GM23338 (cell line): ENCODE results near the gene SNAPC3. TPM values are rescaled to one million over a fixed set of nuclear protein-coding genes. Genes with fewer than 3 reads are reported as not detected.
A peak's percentile ranks its signal among the peaks of the same experiment; 100 is the strongest.

Source experiments
- ATAC-seq: fragments of 200-7000 bp; cut with Tn5 transposase; 3 replicates; pipeline ENCODE4 v1.9.1; 2020
- DNase-seq: peaks from one replicate; pipeline ENCODE4 v3.0.0-alpha.2; 2015; ENCODE audit warnings: low spot score
- H2AFZ ChIP-seq: fragments of 200-600 bp; sonication (generic); 2 replicates; pipeline ENCODE4 v1.8.0; 2016; ENCODE audit warnings: antibody characterized with exemption, mild to moderate bottlenecking, moderate library complexity
- H3F3A ChIP-seq: fragments of 200-600 bp; sonication (generic); replicated peaks from 2 replicates; pipeline ENCODE4 v1.8.0; 2017; ENCODE audit warnings: antibody characterized with exemption, mixed run types, low read depth
- H3K27ac ChIP-seq: fragments of 200-600 bp; sonication (generic); 2 replicates; pipeline ENCODE4 v1.6.1; 2016; ENCODE audit warnings: low read depth
- H3K27me3 ChIP-seq: fragments of 200-600 bp; sonication (generic); 2 replicates; pipeline ENCODE4 v1.8.0; 2016; ENCODE audit warnings: mild to moderate bottlenecking, mixed run types, moderate library complexity; ENCODE audit not compliant: insufficient read depth
- H3K36me3 ChIP-seq: fragments of 200-600 bp; sonication (generic); 2 replicates; pipeline ENCODE4 v1.8.0; 2016; ENCODE audit warnings: mild to moderate bottlenecking; ENCODE audit not compliant: insufficient read depth
- H3K4me1 ChIP-seq: fragments of 200-600 bp; sonication (generic); 2 replicates; pipeline ENCODE4 v1.8.0; 2016; ENCODE audit warnings: mild to moderate bottlenecking, moderate library complexity; ENCODE audit not compliant: insufficient read depth
- H3K4me2 ChIP-seq: fragments of 200-600 bp; sonication (generic); 2 replicates; pipeline ENCODE4 v1.7.1; 2017; ENCODE audit warnings: mixed run types
- H3K4me3 ChIP-seq: fragments of 200-600 bp; sonication (generic); 2 replicates; pipeline ENCODE4 v1.6.1; 2016; ENCODE audit warnings: mixed run types
- H3K79me2 ChIP-seq: fragments of 200-600 bp; sonication (generic); replicated peaks from 2 replicates; pipeline ENCODE4 v1.8.0; 2017; ENCODE audit warnings: mild to moderate bottlenecking; ENCODE audit not compliant: insufficient read depth
- H3K9me2 ChIP-seq: fragments of 200-600 bp; sonication (generic); 2 replicates; pipeline ENCODE4 v1.8.0; 2017; ENCODE audit not compliant: insufficient read depth
- H4K20me1 ChIP-seq: fragments of 200-600 bp; sonication (generic); replicated peaks from 2 replicates; pipeline ENCODE4 v1.8.0; 2017; ENCODE audit warnings: mild to moderate bottlenecking; ENCODE audit not compliant: insufficient read depth
- H3K27ac Mint-ChIP-seq: 2 replicates; pipeline ENCODE4 v1.8.0; 2020; ENCODE audit warnings: inconsistent platforms, mild to moderate bottlenecking, moderate library complexity, mixed read lengths
- H3K27me3 Mint-ChIP-seq: 3 replicates; pipeline ENCODE4 v1.8.0; 2022; ENCODE audit warnings: low read depth, mild to moderate bottlenecking, moderate library complexity, mixed read lengths, inconsistent platforms; ENCODE audit not compliant: insufficient read depth, poor library complexity
- H3K36me3 Mint-ChIP-seq: 3 replicates; pipeline ENCODE4 v1.8.0; 2021; ENCODE audit warnings: low read depth, mild to moderate bottlenecking, inconsistent platforms, moderate library complexity, mixed read lengths
- H3K4me1 Mint-ChIP-seq: 3 replicates; pipeline ENCODE4 v1.8.0; 2020; ENCODE audit warnings: mild to moderate bottlenecking, inconsistent platforms, mixed read lengths
- H3K4me3 Mint-ChIP-seq: 3 replicates; pipeline ENCODE4 v1.8.0; 2021; ENCODE audit warnings: moderate library complexity, mild to moderate bottlenecking, inconsistent platforms, mixed read lengths
- H3K9me3 Mint-ChIP-seq: 3 replicates; pipeline ENCODE4 v1.8.0; 2020; ENCODE audit warnings: moderate library complexity, mild to moderate bottlenecking, inconsistent platforms, mixed read lengths
- CREB1 ChIP-seq: fragments of 250-450 bp; sonication (Bioruptor Pico); IDR thresholded peaks from 2 replicates; pipeline ENCODE4 v1.5.0; 2020; ENCODE audit warnings: low read depth, mild to moderate bottlenecking, moderate library complexity
- EZH2 ChIP-seq: fragments of 200-600 bp; sonication (generic); IDR thresholded peaks from one replicate; pipeline ENCODE4 v1.8.0; 2017; ENCODE audit warnings: antibody characterized with exemption, mild to moderate bottlenecking, low read depth; ENCODE audit not compliant: unreplicated experiment
- EZH2phosphoT487 ChIP-seq: fragments of 200-600 bp; sonication (generic); IDR thresholded peaks from one replicate; pipeline ENCODE4 v1.8.1; 2018; ENCODE audit warnings: antibody characterized with exemption; ENCODE audit not compliant: unreplicated experiment
- JUNB ChIP-seq: IDR thresholded peaks from one replicate; pipeline ENCODE4 v1.6.1; 2016; ENCODE audit warnings: antibody characterized with exemption; ENCODE audit not compliant: unreplicated experiment
- NANOG ChIP-seq: IDR thresholded peaks from 2 replicates; pipeline ENCODE4 v1.6.1; 2016; ENCODE audit warnings: antibody characterized with exemption, borderline replicate concordance
- POLR2AphosphoS5 ChIP-seq: IDR thresholded peaks from 2 replicates; pipeline ENCODE4 v1.6.1; 2016; ENCODE audit warnings: antibody characterized with exemption, low read depth
- STAT1 ChIP-seq: IDR thresholded peaks from one replicate; pipeline ENCODE4 v1.6.1; 2016; ENCODE audit warnings: antibody characterized with exemption; ENCODE audit not compliant: unreplicated experiment
- ZNF114 ChIP-seq: fragments of 250-450 bp; sonication (Bioruptor Pico); IDR thresholded peaks from 2 replicates; pipeline ENCODE4 v1.5.0; 2020; ENCODE audit warnings: mild to moderate bottlenecking, moderate library complexity
- ZNF331 ChIP-seq: fragments of 250-450 bp; sonication (Bioruptor Pico); IDR thresholded peaks from 2 replicates; pipeline ENCODE4 v1.5.0; 2020; ENCODE audit warnings: low read depth, mild to moderate bottlenecking, moderate library complexity
- polyA plus RNA-seq: library from polyadenylated mRNA; unstranded; fragments of >200 nt; fragmentation: Nextera tagmentation; extraction: Ambion mirVana; gene quantifications from 2 replicates; pipeline ENCODE4 v1.2.1, GENCODE V29; 2016
- total RNA-seq: library from RNA; depleted of rRNA; stranded (reverse); fragments of >200 nt; shearing (Covaris generic); gene quantifications from 2 replicates; pipeline ENCODE4 v1.2.3, GENCODE V29; 2014
- TF ChIP-seq, protein P1 (sequence below): IDR thresholded peaks from 2 replicates; pipeline ENCODE4 v1.6.1; 2016; ENCODE audit warnings: antibody characterized with exemption
- TF ChIP-seq, protein P2 (sequence below): fragments of 250-450 bp; sonication (Bioruptor Pico); IDR thresholded peaks from 2 replicates; pipeline ENCODE4 v1.5.0; 2020; ENCODE audit warnings: mild to moderate bottlenecking, moderate library complexity
- TF ChIP-seq, protein P3 (sequence below), 2 experiments: fragments of 200-600 bp in 1 of 2; sonication (generic) in 1 of 2; conservative IDR thresholded peaks; 2 replicates each; pipeline versions ENCODE4 v1.5.1 to v1.6.1; 2016 to 2017; ENCODE audit warnings: antibody characterized with exemption in 2 of 2, low read depth in 2 of 2, mild to moderate bottlenecking in 2 of 2, moderate library complexity in 1 of 2
- TF ChIP-seq, protein P4 (sequence below): IDR thresholded peaks from one replicate; pipeline ENCODE4 v1.6.1; 2018; ENCODE audit warnings: antibody characterized with exemption; ENCODE audit not compliant: unreplicated experiment

The SNAPC3 gene
- total and polyA plus RNA-seq, 2 experiments from 2014 or later = 20.9 to 35.2 TPM

DNA sequence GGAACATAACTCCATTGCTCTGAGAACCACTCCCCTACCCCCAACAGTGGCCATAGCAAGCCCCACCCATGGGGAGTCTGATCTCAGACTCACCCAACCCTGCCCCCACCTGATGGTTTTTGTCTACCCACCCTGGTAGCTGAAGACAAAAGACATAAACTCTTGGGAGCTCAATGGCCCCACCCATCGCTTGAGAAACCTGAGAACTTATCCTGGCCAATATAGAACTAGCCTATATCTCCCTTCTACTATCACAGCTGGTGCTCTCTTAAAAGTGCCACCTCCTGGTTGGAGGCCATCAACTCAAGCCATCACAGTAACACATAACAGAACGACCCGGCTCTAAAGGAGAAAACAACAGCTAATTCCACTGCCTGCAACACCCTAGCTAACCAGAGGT, 47.9 kb upstream of the SNAPC3 start:
- no peaks in the 10 kb centered on the region; the same call in 2 of the 3 replicates for H3K36me3 Mint-ChIP-seq
- TF ChIP-seq, protein P1, sequence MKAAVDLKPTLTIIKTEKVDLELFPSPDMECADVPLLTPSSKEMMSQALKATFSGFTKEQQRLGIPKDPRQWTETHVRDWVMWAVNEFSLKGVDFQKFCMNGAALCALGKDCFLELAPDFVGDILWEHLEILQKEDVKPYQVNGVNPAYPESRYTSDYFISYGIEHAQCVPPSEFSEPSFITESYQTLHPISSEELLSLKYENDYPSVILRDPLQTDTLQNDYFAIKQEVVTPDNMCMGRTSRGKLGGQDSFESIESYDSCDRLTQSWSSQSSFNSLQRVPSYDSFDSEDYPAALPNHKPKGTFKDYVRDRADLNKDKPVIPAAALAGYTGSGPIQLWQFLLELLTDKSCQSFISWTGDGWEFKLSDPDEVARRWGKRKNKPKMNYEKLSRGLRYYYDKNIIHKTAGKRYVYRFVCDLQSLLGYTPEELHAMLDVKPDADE = no peak
- no peak for TF ChIP-seq NANOG
- TF ChIP-seq EZH2 = no peak
- no peak for TF ChIP-seq POLR2AphosphoS5
- no peak for TF ChIP-seq ZNF331
- TF ChIP-seq, protein P2, sequence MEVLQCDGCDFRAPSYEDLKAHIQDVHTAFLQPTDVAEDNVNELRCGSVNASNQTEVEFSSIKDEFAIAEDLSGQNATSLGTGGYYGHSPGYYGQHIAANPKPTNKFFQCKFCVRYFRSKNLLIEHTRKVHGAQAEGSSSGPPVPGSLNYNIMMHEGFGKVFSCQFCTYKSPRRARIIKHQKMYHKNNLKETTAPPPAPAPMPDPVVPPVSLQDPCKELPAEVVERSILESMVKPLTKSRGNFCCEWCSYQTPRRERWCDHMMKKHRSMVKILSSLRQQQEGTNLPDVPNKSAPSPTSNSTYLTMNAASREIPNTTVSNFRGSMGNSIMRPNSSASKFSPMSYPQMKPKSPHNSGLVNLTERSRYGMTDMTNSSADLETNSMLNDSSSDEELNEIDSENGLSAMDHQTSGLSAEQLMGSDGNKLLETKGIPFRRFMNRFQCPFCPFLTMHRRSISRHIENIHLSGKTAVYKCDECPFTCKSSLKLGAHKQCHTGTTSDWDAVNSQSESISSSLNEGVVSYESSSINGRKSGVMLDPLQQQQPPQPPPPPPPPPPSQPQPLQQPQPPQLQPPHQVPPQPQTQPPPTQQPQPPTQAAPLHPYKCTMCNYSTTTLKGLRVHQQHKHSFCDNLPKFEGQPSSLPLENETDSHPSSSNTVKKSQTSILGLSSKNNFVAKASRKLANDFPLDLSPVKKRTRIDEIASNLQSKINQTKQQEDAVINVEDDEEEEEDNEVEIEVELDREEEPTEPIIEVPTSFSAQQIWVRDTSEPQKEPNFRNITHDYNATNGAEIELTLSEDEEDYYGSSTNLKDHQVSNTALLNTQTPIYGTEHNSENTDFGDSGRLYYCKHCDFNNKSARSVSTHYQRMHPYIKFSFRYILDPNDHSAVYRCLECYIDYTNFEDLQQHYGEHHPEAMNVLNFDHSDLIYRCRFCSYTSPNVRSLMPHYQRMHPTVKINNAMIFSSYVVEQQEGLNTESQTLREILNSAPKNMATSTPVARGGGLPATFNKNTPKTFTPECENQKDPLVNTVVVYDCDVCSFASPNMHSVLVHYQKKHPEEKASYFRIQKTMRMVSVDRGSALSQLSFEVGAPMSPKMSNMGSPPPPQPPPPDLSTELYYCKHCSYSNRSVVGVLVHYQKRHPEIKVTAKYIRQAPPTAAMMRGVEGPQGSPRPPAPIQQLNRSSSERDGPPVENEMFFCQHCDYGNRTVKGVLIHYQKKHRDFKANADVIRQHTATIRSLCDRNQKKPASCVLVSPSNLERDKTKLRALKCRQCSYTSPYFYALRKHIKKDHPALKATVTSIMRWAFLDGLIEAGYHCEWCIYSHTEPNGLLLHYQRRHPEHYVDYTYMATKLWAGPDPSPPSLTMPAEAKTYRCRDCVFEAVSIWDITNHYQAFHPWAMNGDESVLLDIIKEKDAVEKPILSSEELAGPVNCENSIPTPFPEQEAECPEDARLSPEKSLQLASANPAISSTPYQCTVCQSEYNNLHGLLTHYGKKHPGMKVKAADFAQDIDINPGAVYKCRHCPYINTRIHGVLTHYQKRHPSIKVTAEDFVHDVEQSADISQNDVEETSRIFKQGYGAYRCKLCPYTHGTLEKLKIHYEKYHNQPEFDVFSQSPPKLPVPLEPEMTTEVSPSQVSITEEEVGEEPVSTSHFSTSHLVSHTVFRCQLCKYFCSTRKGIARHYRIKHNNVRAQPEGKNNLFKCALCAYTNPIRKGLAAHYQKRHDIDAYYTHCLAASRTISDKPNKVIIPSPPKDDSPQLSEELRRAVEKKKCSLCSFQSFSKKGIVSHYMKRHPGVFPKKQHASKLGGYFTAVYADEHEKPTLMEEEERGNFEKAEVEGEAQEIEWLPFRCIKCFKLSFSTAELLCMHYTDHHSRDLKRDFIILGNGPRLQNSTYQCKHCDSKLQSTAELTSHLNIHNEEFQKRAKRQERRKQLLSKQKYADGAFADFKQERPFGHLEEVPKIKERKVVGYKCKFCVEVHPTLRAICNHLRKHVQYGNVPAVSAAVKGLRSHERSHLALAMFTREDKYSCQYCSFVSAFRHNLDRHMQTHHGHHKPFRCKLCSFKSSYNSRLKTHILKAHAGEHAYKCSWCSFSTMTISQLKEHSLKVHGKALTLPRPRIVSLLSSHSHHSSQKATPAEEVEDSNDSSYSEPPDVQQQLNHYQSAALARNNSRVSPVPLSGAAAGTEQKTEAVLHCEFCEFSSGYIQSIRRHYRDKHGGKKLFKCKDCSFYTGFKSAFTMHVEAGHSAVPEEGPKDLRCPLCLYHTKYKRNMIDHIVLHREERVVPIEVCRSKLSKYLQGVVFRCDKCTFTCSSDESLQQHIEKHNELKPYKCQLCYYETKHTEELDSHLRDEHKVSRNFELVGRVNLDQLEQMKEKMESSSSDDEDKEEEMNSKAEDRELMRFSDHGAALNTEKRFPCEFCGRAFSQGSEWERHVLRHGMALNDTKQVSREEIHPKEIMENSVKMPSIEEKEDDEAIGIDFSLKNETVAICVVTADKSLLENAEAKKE (CRISPR knock-in tag) = no peak
- TF ChIP-seq ZNF114 (CRISPR knock-in tag) = no peak
- TF ChIP-seq, protein P3, sequence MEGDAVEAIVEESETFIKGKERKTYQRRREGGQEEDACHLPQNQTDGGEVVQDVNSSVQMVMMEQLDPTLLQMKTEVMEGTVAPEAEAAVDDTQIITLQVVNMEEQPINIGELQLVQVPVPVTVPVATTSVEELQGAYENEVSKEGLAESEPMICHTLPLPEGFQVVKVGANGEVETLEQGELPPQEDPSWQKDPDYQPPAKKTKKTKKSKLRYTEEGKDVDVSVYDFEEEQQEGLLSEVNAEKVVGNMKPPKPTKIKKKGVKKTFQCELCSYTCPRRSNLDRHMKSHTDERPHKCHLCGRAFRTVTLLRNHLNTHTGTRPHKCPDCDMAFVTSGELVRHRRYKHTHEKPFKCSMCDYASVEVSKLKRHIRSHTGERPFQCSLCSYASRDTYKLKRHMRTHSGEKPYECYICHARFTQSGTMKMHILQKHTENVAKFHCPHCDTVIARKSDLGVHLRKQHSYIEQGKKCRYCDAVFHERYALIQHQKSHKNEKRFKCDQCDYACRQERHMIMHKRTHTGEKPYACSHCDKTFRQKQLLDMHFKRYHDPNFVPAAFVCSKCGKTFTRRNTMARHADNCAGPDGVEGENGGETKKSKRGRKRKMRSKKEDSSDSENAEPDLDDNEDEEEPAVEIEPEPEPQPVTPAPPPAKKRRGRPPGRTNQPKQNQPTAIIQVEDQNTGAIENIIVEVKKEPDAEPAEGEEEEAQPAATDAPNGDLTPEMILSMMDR (conservative IDR thresholded peaks at IDR 0.05; ENCODE audit: low read depth in 2 of 2) = no peak
- TF ChIP-seq JUNB = no peak
- no peak for TF ChIP-seq CREB1
- no peak for TF ChIP-seq STAT1
- TF ChIP-seq EZH2phosphoT487 = no peak
- TF ChIP-seq, protein P4, sequence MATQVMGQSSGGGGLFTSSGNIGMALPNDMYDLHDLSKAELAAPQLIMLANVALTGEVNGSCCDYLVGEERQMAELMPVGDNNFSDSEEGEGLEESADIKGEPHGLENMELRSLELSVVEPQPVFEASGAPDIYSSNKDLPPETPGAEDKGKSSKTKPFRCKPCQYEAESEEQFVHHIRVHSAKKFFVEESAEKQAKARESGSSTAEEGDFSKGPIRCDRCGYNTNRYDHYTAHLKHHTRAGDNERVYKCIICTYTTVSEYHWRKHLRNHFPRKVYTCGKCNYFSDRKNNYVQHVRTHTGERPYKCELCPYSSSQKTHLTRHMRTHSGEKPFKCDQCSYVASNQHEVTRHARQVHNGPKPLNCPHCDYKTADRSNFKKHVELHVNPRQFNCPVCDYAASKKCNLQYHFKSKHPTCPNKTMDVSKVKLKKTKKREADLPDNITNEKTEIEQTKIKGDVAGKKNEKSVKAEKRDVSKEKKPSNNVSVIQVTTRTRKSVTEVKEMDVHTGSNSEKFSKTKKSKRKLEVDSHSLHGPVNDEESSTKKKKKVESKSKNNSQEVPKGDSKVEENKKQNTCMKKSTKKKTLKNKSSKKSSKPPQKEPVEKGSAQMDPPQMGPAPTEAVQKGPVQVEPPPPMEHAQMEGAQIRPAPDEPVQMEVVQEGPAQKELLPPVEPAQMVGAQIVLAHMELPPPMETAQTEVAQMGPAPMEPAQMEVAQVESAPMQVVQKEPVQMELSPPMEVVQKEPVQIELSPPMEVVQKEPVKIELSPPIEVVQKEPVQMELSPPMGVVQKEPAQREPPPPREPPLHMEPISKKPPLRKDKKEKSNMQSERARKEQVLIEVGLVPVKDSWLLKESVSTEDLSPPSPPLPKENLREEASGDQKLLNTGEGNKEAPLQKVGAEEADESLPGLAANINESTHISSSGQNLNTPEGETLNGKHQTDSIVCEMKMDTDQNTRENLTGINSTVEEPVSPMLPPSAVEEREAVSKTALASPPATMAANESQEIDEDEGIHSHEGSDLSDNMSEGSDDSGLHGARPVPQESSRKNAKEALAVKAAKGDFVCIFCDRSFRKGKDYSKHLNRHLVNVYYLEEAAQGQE = no peak
- H3K27ac Mint-ChIP-seq = no peak overlapping the region
- 0 out of 2 replicates have a peak, but pooled peaks cover 3% of the 10 kb centered on the region for H3K9me2 ChIP-seq
- H3K27me3 ChIP-seq = no peaks in the 10 kb centered on the region
- H3K36me3 ChIP-seq = no peaks in the 10 kb centered on the region
- H3K79me2 ChIP-seq = no peaks in the 10 kb centered on the region
- H3K4me3 Mint-ChIP-seq = no peak overlapping the region
- peaks cover 9% of the 10 kb centered on the region for H3K4me1 Mint-ChIP-seq
- no peaks in the 10 kb centered on the region for H4K20me1 ChIP-seq
- no peak overlapping the region for H3K27ac ChIP-seq
- H3K27me3 Mint-ChIP-seq = peaks cover 9% of the 10 kb centered on the region
- ATAC-seq = peak; percentile 45; the same call in 2 of the 3 replicates
- DNase-seq = peak; percentile 5
- H3K4me1 ChIP-seq = no peaks in the 10 kb centered on the region
- H3K4me2 ChIP-seq = no peak overlapping the region
- no peak overlapping the region for H3K4me3 ChIP-seq
- H3K9me3 Mint-ChIP-seq = peaks cover 6% of the 10 kb centered on the region; the same call in 1 of the 3 replicates
- H2AFZ ChIP-seq = 0 out of 2 replicates have a peak overlapping the region, but pooled peaks have one; percentile 7
- H3F3A ChIP-seq = no peaks in the 10 kb centered on the region
